GM12892 (cell line): ENCODE data around the gene HOXB6.

Source experiments
- POLR2A ChIP-seq: IDR thresholded peaks from 2 replicates; pipeline ENCODE4 v1.6.1; 2011; ENCODE audit warnings: low read depth, low read length, control low read depth
- POLR2AphosphoS5 ChIP-seq: IDR thresholded peaks from 2 replicates; pipeline ENCODE4 v1.6.1; 2011; ENCODE audit warnings: low read depth, low read length, control low read depth

DNA sequence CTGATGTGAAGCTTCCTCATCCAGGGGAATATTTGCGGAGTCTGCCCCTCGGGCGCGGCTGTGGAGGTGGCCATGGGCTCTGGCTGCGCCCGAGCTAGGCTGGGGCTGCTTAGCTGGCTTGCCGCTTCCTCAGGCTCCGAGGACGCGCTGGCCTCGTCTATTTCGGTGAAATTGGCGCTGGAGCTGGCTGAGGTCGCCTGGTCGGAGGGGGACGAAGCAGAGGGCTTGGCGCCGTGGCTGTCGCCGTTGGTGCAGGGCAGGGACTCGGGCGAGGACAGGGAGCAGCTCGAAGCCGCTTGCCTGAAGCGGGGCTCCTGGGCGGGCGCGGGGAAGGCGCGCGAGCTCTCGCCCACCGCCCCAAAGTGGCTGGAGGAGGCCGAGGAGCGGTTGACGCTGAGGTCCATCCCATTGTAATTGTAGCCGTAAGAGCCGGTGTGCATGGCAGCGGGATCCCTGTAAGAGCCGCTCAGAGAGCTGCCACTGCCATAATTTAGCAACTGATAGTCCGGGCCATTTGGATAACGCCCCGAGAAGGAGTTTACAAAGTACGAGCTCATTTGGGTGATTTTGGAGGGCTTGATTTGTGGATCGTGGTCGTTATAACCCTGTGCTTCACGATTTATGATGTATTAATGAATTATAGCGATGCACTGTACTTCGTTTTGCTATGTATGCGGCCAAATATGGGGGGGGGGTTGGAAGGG, 11.5 kb downstream of the HOXB6 start, which contains the start of gene HOXB5:
- TF ChIP-seq POLR2A (no peak), POLR2AphosphoS5 (no peak)
